ENCODE data around the gene ITGA5. TPM values are rescaled to one million over a fixed set of nuclear protein-coding genes. Genes with fewer than 3 reads are reported as not detected.

The ITGA5 gene
- 49.1 and 58.8 TPM in 2 replicates for total RNA-seq (2014; rRNA removed; shearing (Covaris generic))

GRCh38 chr12:54419088-54419887, at the start of gene ITGA5:
TSS of gene ITGA5 (minus strand) at chr12:54419266. CDS start at chr12:54419198, 68 bp downstream.
- in situ Hi-C loops (cut with HindIII; ENCODE audit: low sequenced_read_pairs) = no loop called here
- no peak for DNase-seq (ENCODE audit: low spot score)

- DNase-seq (ENCODE audit: low spot score) = no peak
- in situ Hi-C loops (cut with HindIII; ENCODE audit: low sequenced_read_pairs) = no loop called here
Measured at GRCh38 chr12:54465857-54466523, 46.9 kb upstream of the ITGA5 start.

GRCh38 chr12:54463484-54463883, 44.4 kb upstream of the ITGA5 start:
- in situ Hi-C loops (cut with HindIII; ENCODE audit: low sequenced_read_pairs) = no loop called here

GRCh38 chr12:54463034-54463433, 44.0 kb upstream of the ITGA5 start:
- in situ Hi-C loops (cut with HindIII; ENCODE audit: low sequenced_read_pairs) = no loop called here
- no peak for DNase-seq (ENCODE audit: low spot score)

More at GRCh38 chr12:54463484-54463883, 44.4 kb upstream of the ITGA5 start:
- no peak for DNase-seq (ENCODE audit: low spot score)

GRCh38 chr12:54460317-54460923, 41.4 kb upstream of the ITGA5 start:
- in situ Hi-C loops (cut with HindIII; ENCODE audit: low sequenced_read_pairs) = no loop called here
- DNase-seq (ENCODE audit: low spot score) = no peak

- in situ Hi-C loops (cut with HindIII; ENCODE audit: low sequenced_read_pairs) = loop anchor here (10.0 kb wide), 1 partner anchor 65 kb away; no protein-coding TSS in a partner anchor
- no peak for DNase-seq (ENCODE audit: low spot score)
Measured at GRCh38 chr12:54459355-54459754, 40.3 kb upstream of the ITGA5 start.

GRCh38 chr12:54455760-54456469, 36.8 kb upstream of the ITGA5 start:
- in situ Hi-C loops (cut with HindIII; ENCODE audit: low sequenced_read_pairs) = loop anchor here (10.0 kb wide), 1 partner anchor 61 kb away; no protein-coding TSS in a partner anchor
- no peak for DNase-seq (ENCODE audit: low spot score)

- no peak for DNase-seq (ENCODE audit: low spot score)
- in situ Hi-C loops (cut with HindIII; ENCODE audit: low sequenced_read_pairs) = loop anchor here (10.0 kb wide), 1 partner anchor 58 kb away; no protein-coding TSS in a partner anchor
Measured at GRCh38 chr12:54452628-54453027, 33.6 kb upstream of the ITGA5 start.

- DNase-seq (ENCODE audit: low spot score) = no peak
- in situ Hi-C loops (cut with HindIII; ENCODE audit: low sequenced_read_pairs) = no loop called here
Measured at GRCh38 chr12:54448344-54448743, 29.3 kb upstream of the ITGA5 start.

- DNase-seq (ENCODE audit: low spot score) = no peak
- in situ Hi-C loops (cut with HindIII; ENCODE audit: low sequenced_read_pairs) = no loop called here
Measured at GRCh38 chr12:54447917-54448316, 28.9 kb upstream of the ITGA5 start.

- no peak for DNase-seq (ENCODE audit: low spot score)
- in situ Hi-C loops (cut with HindIII; ENCODE audit: low sequenced_read_pairs) = no loop called here
Measured at GRCh38 chr12:54444206-54444605, 25.1 kb upstream of the ITGA5 start.

- in situ Hi-C loops (cut with HindIII; ENCODE audit: low sequenced_read_pairs) = no loop called here
- DNase-seq (ENCODE audit: low spot score) = no peak
Measured at GRCh38 chr12:54443446-54443845, 24.4 kb upstream of the ITGA5 start.

- no peak for DNase-seq (ENCODE audit: low spot score)
- in situ Hi-C loops (cut with HindIII; ENCODE audit: low sequenced_read_pairs) = no loop called here
Measured at GRCh38 chr12:54442961-54443360, 23.9 kb upstream of the ITGA5 start.

GRCh38 chr12:54442099-54442498, 23.0 kb upstream of the ITGA5 start:
- DNase-seq (ENCODE audit: low spot score) = no peak
- in situ Hi-C loops (cut with HindIII; ENCODE audit: low sequenced_read_pairs) = no loop called here

GRCh38 chr12:54439521-54440255, 20.6 kb upstream of the ITGA5 start:
- peak; percentile 85 for DNase-seq (ENCODE audit: low spot score)
- in situ Hi-C loops (cut with HindIII; ENCODE audit: low sequenced_read_pairs) = no loop called here

- in situ Hi-C loops (cut with HindIII; ENCODE audit: low sequenced_read_pairs) = no loop called here
- peak; percentile 96 for DNase-seq (ENCODE audit: low spot score)
Measured at GRCh38 chr12:54439096-54439495, 20.0 kb upstream of the ITGA5 start.

- in situ Hi-C loops (cut with HindIII; ENCODE audit: low sequenced_read_pairs) = no loop called here
Measured at GRCh38 chr12:54438517-54438916, 19.5 kb upstream of the ITGA5 start.

GRCh38 chr12:54437697-54438096, 18.6 kb upstream of the ITGA5 start:
- in situ Hi-C loops (cut with HindIII; ENCODE audit: low sequenced_read_pairs) = no loop called here
- no peak for DNase-seq (ENCODE audit: low spot score)

More at GRCh38 chr12:54438517-54438916, 19.5 kb upstream of the ITGA5 start:
- DNase-seq (ENCODE audit: low spot score) = no peak

- in situ Hi-C loops (cut with HindIII; ENCODE audit: low sequenced_read_pairs) = no loop called here
Measured at GRCh38 chr12:54437243-54437642, 18.2 kb upstream of the ITGA5 start.

More at GRCh38 chr12:54437243-54437642, 18.2 kb upstream of the ITGA5 start:
- no peak for DNase-seq (ENCODE audit: low spot score)

All from G401 (cell line).